Tibial nerve (tissue), 3 donors: ENCODE data around the gene MFSD2A.

ENCODE experiments used
- CTCF ChIP-seq, 5 experiments: fragments of 200-600 bp in 3 of 5; fragments of 450-650 bp in 2 of 5; sonication (generic) in 3 of 5; IDR thresholded peaks; one replicate each; pipeline ENCODE4 v1.5.1; 2016 to 2019; ENCODE audit warnings: antibody characterized with exemption in 5 of 5, mild to moderate bottlenecking in 3 of 5, moderate library complexity in 2 of 5
- POLR2A ChIP-seq, 2 donors: fragments of 450-650 bp; IDR thresholded peaks; one replicate each; pipeline ENCODE4 v1.6.1; 2017; ENCODE audit warnings: antibody characterized with exemption in 2 of 2, mild to moderate bottlenecking in 2 of 2, moderate library complexity in 2 of 2

- TF ChIP-seq CTCF (IDR thresholded peaks at IDR 0.05), result no peak
- no peak for TF ChIP-seq POLR2A (IDR thresholded peaks at IDR 0.05)
Measured at GRCh38 chr1:39965044-39965443, 10.1 kb downstream of the MFSD2A start.
